ENCODE measurements around the gene MAGOH. TPM values are rescaled to one million over a fixed set of nuclear protein-coding genes. Genes with fewer than 3 reads are reported as not detected.

Gene MAGOH
- total and polyA plus RNA-seq, 9 of the 15 experiments (the other 6 are each of a cell fraction or from before 2014, with no cell fraction given), result 102 to 342 (median 135) TPM

DNA sequence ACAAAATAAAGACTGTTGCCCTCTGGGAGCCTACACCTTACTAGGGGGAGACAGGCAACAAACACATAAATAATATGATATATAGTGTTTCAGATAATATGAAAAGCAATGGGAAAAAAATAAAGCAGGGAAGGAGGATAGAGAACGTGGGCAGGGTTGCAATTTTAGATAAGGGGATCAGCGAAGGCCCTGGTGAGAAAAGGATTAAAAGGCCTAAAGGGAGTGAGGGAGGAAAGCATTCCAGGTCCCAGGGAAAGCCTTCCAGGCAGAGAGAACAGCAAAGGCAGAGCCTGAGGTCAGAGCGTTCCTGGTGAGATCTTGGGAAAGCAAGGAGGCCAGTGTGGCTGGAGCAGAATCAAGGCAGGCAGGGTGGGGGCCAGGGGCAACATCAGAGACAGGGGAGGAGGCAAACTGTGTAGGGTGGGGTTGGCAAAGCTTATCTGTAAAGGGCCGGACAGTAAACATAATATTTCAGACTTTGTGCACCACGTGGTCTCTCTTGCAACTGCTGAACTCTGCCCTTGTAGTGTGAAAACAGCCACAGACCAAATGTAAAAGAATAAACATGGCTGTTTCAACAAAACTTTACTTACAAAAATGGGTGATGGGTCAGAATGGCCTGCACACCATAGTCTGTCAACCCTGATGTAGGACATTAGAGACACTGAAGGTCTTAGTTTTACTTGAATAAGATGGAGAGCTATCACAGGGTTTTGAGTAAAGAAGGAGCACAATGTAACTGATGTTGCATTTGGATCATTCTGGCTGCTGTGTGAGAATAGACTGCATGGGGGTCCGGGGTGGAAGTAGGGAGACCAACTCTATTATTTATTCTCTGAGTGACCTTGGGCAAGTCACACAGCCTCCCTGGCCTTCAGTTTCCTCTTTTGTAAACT is 55.0 kb downstream of the MAGOH start:
- ATAC-seq (peak; percentile 85), FAIRE-seq (peak; percentile 71), DNase-seq (ENCODE audit: extremely low read depth in 1 of 4, low spot score in 3 of 4) (peak; percentile 77 to 86 (median 82))
- Histone ChIP-seq H3K27me3 (ENCODE audit: control insufficient read depth in 2 of 2, insufficient read depth in 2 of 2, low read length in 2 of 2) (peaks cover 14 to 31% of the 10 kb centered on the region in 2 experiments; a peak in 4 of 5 replicates), H3K9ac (ENCODE audit: insufficient read depth in 1 of 2, low read depth in 2 of 2, low read length in 2 of 2) (peak overlapping the region; percentile 42 to 84), H3K9me3 (replicated peaks; ENCODE audit: control insufficient read depth, insufficient read depth, low read depth, low read length) (no peaks in the 10 kb centered on the region), H3K9me1 (ENCODE audit: control insufficient read depth, insufficient read depth, low read length) (no peaks in the 10 kb centered on the region), H4K20me1 (replicated peaks; ENCODE audit: control insufficient read depth, insufficient read depth, low read length) (no peaks in the 10 kb centered on the region), H2AFZ (ENCODE audit: low read depth, low read length) (peak overlapping the region; percentile 93), H3K4me3 (no peak overlapping the region), H3K4me1 (replicated peaks in 1 of 2; ENCODE audit: control insufficient read depth in 2 of 2, insufficient read depth in 2 of 2, low read length in 2 of 2) (peaks cover 16 to 40% of the 10 kb centered on the region in 2 experiments), H3K36me3 (ENCODE audit: control insufficient read depth, insufficient read depth, low read length) (no peaks in the 10 kb centered on the region), H3K4me2 (ENCODE audit: insufficient read depth, low read length) (peak overlapping the region; percentile 61), H3K27ac (ENCODE audit: extremely low read depth, low read depth, low read length) (peak overlapping the region; percentile 59), H3K79me2 (ENCODE audit: control insufficient read depth, insufficient read depth, low read length) (no peaks in the 10 kb centered on the region)
- 3% methylated on average over 6 of the region's 6 CpGs for WGBS (ENCODE audit: insufficient coverage, low coverage, missing lambda C conversion rate)
- ChIA-PET POLR2A (interaction anchor here (0.6 to 4.3 kb wide), 5 partner anchors 12 to 509 kb away, joined by 3 to 19 read pairs (median 4); partner anchors contain the start of gene ZYG11A), CTCF (ENCODE audit: low intra/inter-chr PET ratio) (interaction anchor here (1.7 kb wide), 1 partner anchor 278 kb away, joined by 8 read pairs; no protein-coding TSS in a partner anchor)
- no TSS peak for BruUV-seq (replicated peaks)
- in situ Hi-C loops (cut with MboI) (loop anchor here (10.0 to 25.0 kb wide), 2 partner anchors 271 to 479 kb away; partner anchors contain the start of gene ECHDC2), intact Hi-C loops (cut with micrococcal nuclease) (loop anchor here (2.0 kb wide), 2 partner anchors 57 to 271 kb away; no protein-coding TSS in a partner anchor)
- 0 out of 3 replicates have a peak, but pooled peaks of 1 of the 2 experiments have one; percentile 10 for TF ChIP-seq CBX3 (IDR thresholded peaks at IDR 0.05; ENCODE audit: borderline replicate concordance in 1 of 2, low read length in 2 of 2)
- TF ChIP-seq SRSF7 (optimal IDR thresholded peaks at IDR 0.05; ENCODE audit: low read depth, low read length), result no peak
- TF ChIP-seq BMI1 (IDR thresholded peaks at IDR 0.05; ENCODE audit: low read length), result no peak
- TF ChIP-seq KLF16 (IDR thresholded peaks at IDR 0.05), result 0 out of 2 replicates have a peak, but pooled peaks have one; percentile 26
- TF ChIP-seq ZNF24 (IDR thresholded peaks at IDR 0.05), result no peak
- no peak for TF ChIP-seq NUFIP1 (IDR thresholded peaks at IDR 0.05; ENCODE audit: partially characterized antibody)
- TF ChIP-seq ZNF830 (CRISPR knock-in tag; IDR thresholded peaks at IDR 0.05), result no peak
- TF ChIP-seq DMBX1 (CRISPR knock-in tag; IDR thresholded peaks at IDR 0.05; ENCODE audit: borderline replicate concordance), result 0 out of 2 replicates have a peak, but pooled peaks have one; percentile 40
- TF ChIP-seq, protein P1, sequence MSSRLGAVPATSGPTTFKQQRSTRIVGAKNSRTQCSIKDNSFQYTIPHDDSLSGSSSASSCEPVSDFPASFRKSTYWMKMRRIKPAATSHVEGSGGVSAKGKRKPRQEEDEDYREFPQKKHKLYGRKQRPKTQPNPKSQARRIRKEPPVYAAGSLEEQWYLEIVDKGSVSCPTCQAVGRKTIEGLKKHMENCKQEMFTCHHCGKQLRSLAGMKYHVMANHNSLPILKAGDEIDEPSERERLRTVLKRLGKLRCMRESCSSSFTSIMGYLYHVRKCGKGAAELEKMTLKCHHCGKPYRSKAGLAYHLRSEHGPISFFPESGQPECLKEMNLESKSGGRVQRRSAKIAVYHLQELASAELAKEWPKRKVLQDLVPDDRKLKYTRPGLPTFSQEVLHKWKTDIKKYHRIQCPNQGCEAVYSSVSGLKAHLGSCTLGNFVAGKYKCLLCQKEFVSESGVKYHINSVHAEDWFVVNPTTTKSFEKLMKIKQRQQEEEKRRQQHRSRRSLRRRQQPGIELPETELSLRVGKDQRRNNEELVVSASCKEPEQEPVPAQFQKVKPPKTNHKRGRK (tag; IDR thresholded peaks at IDR 0.05), result no peak
- 0 out of 2 replicates have a peak, but pooled peaks have one; percentile 51 for TF ChIP-seq GATAD2A (IDR thresholded peaks at IDR 0.05)
- no peak for TF ChIP-seq SP1 (CRISPR knock-in tag; IDR thresholded peaks at IDR 0.05)
- TF ChIP-seq ZNF232 (CRISPR knock-in tag; IDR thresholded peaks at IDR 0.05), result no peak
- TF ChIP-seq, protein P2, sequence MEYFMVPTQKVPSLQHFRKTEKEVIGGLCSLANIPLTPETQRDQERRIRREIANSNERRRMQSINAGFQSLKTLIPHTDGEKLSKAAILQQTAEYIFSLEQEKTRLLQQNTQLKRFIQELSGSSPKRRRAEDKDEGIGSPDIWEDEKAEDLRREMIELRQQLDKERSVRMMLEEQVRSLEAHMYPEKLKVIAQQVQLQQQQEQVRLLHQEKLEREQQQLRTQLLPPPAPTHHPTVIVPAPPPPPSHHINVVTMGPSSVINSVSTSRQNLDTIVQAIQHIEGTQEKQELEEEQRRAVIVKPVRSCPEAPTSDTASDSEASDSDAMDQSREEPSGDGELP (CRISPR knock-in tag; IDR thresholded peaks at IDR 0.05; ENCODE audit: borderline replicate concordance), result no peak
- TF ChIP-seq, protein P3, sequence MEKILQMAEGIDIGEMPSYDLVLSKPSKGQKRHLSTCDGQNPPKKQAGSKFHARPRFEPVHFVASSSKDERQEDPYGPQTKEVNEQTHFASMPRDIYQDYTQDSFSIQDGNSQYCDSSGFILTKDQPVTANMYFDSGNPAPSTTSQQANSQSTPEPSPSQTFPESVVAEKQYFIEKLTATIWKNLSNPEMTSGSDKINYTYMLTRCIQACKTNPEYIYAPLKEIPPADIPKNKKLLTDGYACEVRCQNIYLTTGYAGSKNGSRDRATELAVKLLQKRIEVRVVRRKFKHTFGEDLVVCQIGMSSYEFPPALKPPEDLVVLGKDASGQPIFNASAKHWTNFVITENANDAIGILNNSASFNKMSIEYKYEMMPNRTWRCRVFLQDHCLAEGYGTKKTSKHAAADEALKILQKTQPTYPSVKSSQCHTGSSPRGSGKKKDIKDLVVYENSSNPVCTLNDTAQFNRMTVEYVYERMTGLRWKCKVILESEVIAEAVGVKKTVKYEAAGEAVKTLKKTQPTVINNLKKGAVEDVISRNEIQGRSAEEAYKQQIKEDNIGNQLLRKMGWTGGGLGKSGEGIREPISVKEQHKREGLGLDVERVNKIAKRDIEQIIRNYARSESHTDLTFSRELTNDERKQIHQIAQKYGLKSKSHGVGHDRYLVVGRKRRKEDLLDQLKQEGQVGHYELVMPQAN (IDR thresholded peaks at IDR 0.05; ENCODE audit: borderline replicate concordance), result no peak
- TF ChIP-seq, protein P4, sequence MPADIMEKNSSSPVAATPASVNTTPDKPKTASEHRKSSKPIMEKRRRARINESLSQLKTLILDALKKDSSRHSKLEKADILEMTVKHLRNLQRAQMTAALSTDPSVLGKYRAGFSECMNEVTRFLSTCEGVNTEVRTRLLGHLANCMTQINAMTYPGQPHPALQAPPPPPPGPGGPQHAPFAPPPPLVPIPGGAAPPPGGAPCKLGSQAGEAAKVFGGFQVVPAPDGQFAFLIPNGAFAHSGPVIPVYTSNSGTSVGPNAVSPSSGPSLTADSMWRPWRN (IDR thresholded peaks at IDR 0.05; ENCODE audit: low read depth), result no peak

All from K562 (cell line).